Activated CD8-positive, alpha-beta memory T cell treated with anti-CD3 and anti-CD28 coated beads, Interleukin-2, amount 50 U/mL, for 1 hour (primary cell): Measurements from ENCODE around the gene MGRN1.

Source experiments
- DNase-seq: peaks from one replicate; pipeline ENCODE4 v3.0.0-alpha.2; 2020; ENCODE audit errors: extremely low read depth

The MGRN1 gene

GRCh38 chr16:4624015-4624826 lies at the start of gene MGRN1:
TSS of gene MGRN1 (plus strand) at chr16:4624826. CDS start at chr16:4624961, 135 bp downstream.
- peak; percentile 78 for DNase-seq

GRCh38 chr16:4574919-4575705 lies 49.5 kb upstream of the MGRN1 start:
- no peak for DNase-seq

- no peak for DNase-seq
Measured at GRCh38 chr16:4576008-4576407, 48.6 kb upstream of the MGRN1 start.

GRCh38 chr16:4578961-4579530 lies 45.6 kb upstream of the MGRN1 start:
- no peak for DNase-seq

- no peak for DNase-seq
Measured at GRCh38 chr16:4580250-4580649, 44.4 kb upstream of the MGRN1 start.

GRCh38 chr16:4583906-4584305 lies 40.7 kb upstream of the MGRN1 start:
- no peak for DNase-seq

- no peak for DNase-seq
Measured at GRCh38 chr16:4586291-4586690, 38.3 kb upstream of the MGRN1 start.

GRCh38 chr16:4588386-4588785 lies 36.2 kb upstream of the MGRN1 start:
- DNase-seq, result no peak

- no peak for DNase-seq
Measured at GRCh38 chr16:4588961-4589360, 35.7 kb upstream of the MGRN1 start.

- no peak for DNase-seq
Measured at GRCh38 chr16:4591191-4591590, 33.4 kb upstream of the MGRN1 start.

- DNase-seq, result no peak
Measured at GRCh38 chr16:4591706-4592470, 32.7 kb upstream of the MGRN1 start.

- no peak for DNase-seq
Measured at GRCh38 chr16:4593086-4593485, 31.5 kb upstream of the MGRN1 start.

GRCh38 chr16:4594433-4595410 lies 29.9 kb upstream of the MGRN1 start:
- no peak for DNase-seq

GRCh38 chr16:4597174-4597573 lies 27.5 kb upstream of the MGRN1 start:
- no peak for DNase-seq

GRCh38 chr16:4599037-4599436 lies 25.6 kb upstream of the MGRN1 start:
- no peak for DNase-seq

GRCh38 chr16:4599545-4599944 lies 25.1 kb upstream of the MGRN1 start:
- DNase-seq, result no peak

- DNase-seq, result no peak
Measured at GRCh38 chr16:4601036-4601863, 23.4 kb upstream of the MGRN1 start.

GRCh38 chr16:4601864-4602186 lies 22.8 kb upstream of the MGRN1 start:
- DNase-seq, result no peak

- DNase-seq, result no peak
Measured at GRCh38 chr16:4602331-4602730, 22.3 kb upstream of the MGRN1 start.

- DNase-seq, result no peak
Measured at GRCh38 chr16:4603624-4604170, 20.9 kb upstream of the MGRN1 start.
